Measurements from ENCODE around the gene UBR3. TPM values are rescaled to one million over a fixed set of nuclear protein-coding genes. Genes with fewer than 3 reads are reported as not detected.

Gene UBR3
- total RNA-seq, 2 donors from 2014 or later, result 20.4 to 24.8 TPM

GRCh38 chr2:169798397-169798717, 28.9 kb upstream of the UBR3 start:
- no peaks in the 10 kb centered on the region for H3K4me1 ChIP-seq (ENCODE audit: control insufficient read depth, insufficient read depth, low read length)
- H3K27ac Mint-ChIP-seq, result peak overlapping the region; percentile 80
- H3K4me3 Mint-ChIP-seq, result peak overlapping the region; percentile 82
- H3K36me3 Mint-ChIP-seq (ENCODE audit: low read depth), result peaks cover 20% of the 10 kb centered on the region
- H3K27me3 Mint-ChIP-seq (ENCODE audit: insufficient read depth), result no peaks in the 10 kb centered on the region
- peaks cover 6% of the 10 kb centered on the region for H3K4me1 Mint-ChIP-seq
- no peaks in the 10 kb centered on the region for H3K9me3 Mint-ChIP-seq
- peak overlapping the region; percentile 83 for H3K27ac ChIP-seq (ENCODE audit: low read depth, low read length)
- peaks cover 25% of the 10 kb centered on the region for H3K36me3 ChIP-seq (ENCODE audit: control insufficient read depth, insufficient read depth, low read length)
- 31 to 63% methylated on average over 1 to 4 of the region's 4 CpGs for WGBS, 2 experiments (ENCODE audit: insufficient coverage in 1 of 2, insufficient read length in 1 of 2)
- no peak for TF ChIP-seq CTCF (conservative IDR thresholded peaks at IDR 0.05)
- H3K9me3 ChIP-seq (ENCODE audit: control insufficient read depth, low read length), result no peaks in the 10 kb centered on the region
- no peaks in the 10 kb centered on the region for H3K27me3 ChIP-seq (ENCODE audit: control insufficient read depth, insufficient read depth, low read length, poor library complexity, severe bottlenecking)
- H3K4me3 ChIP-seq (ENCODE audit: low read length), result peak overlapping the region; percentile 93
- DNase-seq, result no peak
- peak overlapping the region; percentile 77 for H3K9ac ChIP-seq (ENCODE audit: extremely low read depth, low read length, poor library complexity, severe bottlenecking)

GRCh38 chr2:169798718-169799592, 28.3 kb upstream of the UBR3 start, which contains the start of gene SSB:
SSB (plus strand) TSS chr2:169798871; CDS start chr2:169800961, 2,090 bp downstream.
- no peaks in the 10 kb centered on the region for H3K27me3 Mint-ChIP-seq (ENCODE audit: insufficient read depth)
- peak within 1 kb of the TSS; percentile 83 for H3K27ac ChIP-seq (ENCODE audit: low read depth, low read length)
- H3K27me3 ChIP-seq (ENCODE audit: control insufficient read depth, insufficient read depth, low read length, poor library complexity, severe bottlenecking), result no peaks in the 10 kb centered on the region
- H3K4me1 Mint-ChIP-seq, result peaks cover 6% of the 10 kb centered on the region
- H3K9me3 ChIP-seq (ENCODE audit: control insufficient read depth, low read length), result no peaks in the 10 kb centered on the region
- H3K4me1 ChIP-seq (ENCODE audit: control insufficient read depth, insufficient read depth, low read length), result no peaks in the 10 kb centered on the region
- peak; percentile 97 for DNase-seq
- H3K27ac Mint-ChIP-seq, result peak within 1 kb of the TSS; percentile 86
- H3K4me3 Mint-ChIP-seq, result peak within 1 kb of the TSS; percentile 82
- peak within 1 kb of the TSS; percentile 93 for H3K4me3 ChIP-seq (ENCODE audit: low read length)
- peak within 1 kb of the TSS; percentile 77 for H3K9ac ChIP-seq (ENCODE audit: extremely low read depth, low read length, poor library complexity, severe bottlenecking)
- no peaks in the 10 kb centered on the region for H3K9me3 Mint-ChIP-seq
- H3K36me3 ChIP-seq (ENCODE audit: control insufficient read depth, insufficient read depth, low read length), result peaks cover 31% of the 10 kb centered on the region
- 0 to 1% methylated on average over 13 to 67 of the region's 67 CpGs for WGBS, 2 experiments (ENCODE audit: insufficient coverage in 1 of 2, insufficient read length in 1 of 2)
- H3K36me3 Mint-ChIP-seq (ENCODE audit: low read depth), result peaks cover 20% of the 10 kb centered on the region
- TF ChIP-seq CTCF (conservative IDR thresholded peaks at IDR 0.05), result no peak

GRCh38 chr2:169803480-169803879, 23.8 kb upstream of the UBR3 start:
- DNase-seq, result no peak
- Histone ChIP-seq H3K9me3 (ENCODE audit: control insufficient read depth, low read length) (no peaks in the 10 kb centered on the region), H3K9ac (ENCODE audit: extremely low read depth, low read length, poor library complexity, severe bottlenecking) (no peak overlapping the region), H3K27ac (ENCODE audit: low read depth, low read length) (no peak overlapping the region), H3K4me3 (ENCODE audit: low read length) (no peak overlapping the region), H3K36me3 (ENCODE audit: control insufficient read depth, insufficient read depth, low read length) (peaks cover 65% of the 10 kb centered on the region), H3K4me1 (ENCODE audit: control insufficient read depth, insufficient read depth, low read length) (no peaks in the 10 kb centered on the region), H3K27me3 (ENCODE audit: control insufficient read depth, insufficient read depth, low read length, poor library complexity, severe bottlenecking) (no peaks in the 10 kb centered on the region)
- 89 to 95% methylated on average over 7 to 9 of the region's 9 CpGs for WGBS, 2 experiments (ENCODE audit: insufficient coverage in 1 of 2, insufficient read length in 1 of 2)
- H3K36me3 Mint-ChIP-seq (ENCODE audit: low read depth), result peaks cover 53% of the 10 kb centered on the region
- H3K4me1 Mint-ChIP-seq, result peaks cover 6% of the 10 kb centered on the region
- no peak for TF ChIP-seq CTCF (conservative IDR thresholded peaks at IDR 0.05)
- H3K4me3 Mint-ChIP-seq, result no peak overlapping the region
- no peaks in the 10 kb centered on the region for H3K9me3 Mint-ChIP-seq
- H3K27ac Mint-ChIP-seq, result no peak overlapping the region
- no peaks in the 10 kb centered on the region for H3K27me3 Mint-ChIP-seq (ENCODE audit: insufficient read depth)

Measured in endodermal cell (in vitro differentiated cells).